ENCODE measurements around the gene ZFC3H1. TPM values are rescaled to one million over a fixed set of nuclear protein-coding genes. Genes with fewer than 3 reads are reported as not detected.

ZFC3H1 gene
- total RNA-seq, 2 experiments from 2014 or later = 31.1 to 66.8 TPM

DNA sequence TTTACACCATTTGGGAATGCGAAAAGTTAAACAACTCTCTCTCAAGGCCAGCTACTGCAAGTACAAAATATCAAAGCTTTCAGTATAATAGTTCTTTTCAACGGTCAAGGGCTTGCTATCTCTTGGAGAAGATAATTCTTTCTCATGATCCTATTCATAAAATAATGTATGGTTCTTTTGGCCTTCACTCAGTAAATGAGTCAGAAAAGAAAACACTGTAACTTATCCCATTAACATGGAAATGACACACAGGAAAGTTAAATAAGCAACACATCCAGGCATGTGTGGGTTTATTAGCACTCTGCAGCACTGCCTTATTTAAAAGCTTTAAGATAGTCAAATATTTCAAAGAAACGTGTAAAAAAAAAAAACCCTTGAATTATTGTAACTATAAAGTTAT lies 36.9 kb downstream of the ZFC3H1 start:
- H3K4me3 ChIP-seq (ENCODE audit: low read depth, low read length, poor library complexity, severe bottlenecking) = no peak overlapping the region
- 0 out of 2 replicates have a peak, but pooled peaks cover 8% of the 10 kb centered on the region for H3K79me2 ChIP-seq (ENCODE audit: insufficient read depth, low read depth, low read length)
- no peak for TF ChIP-seq EZH2phosphoT487 (IDR thresholded peaks at IDR 0.05; ENCODE audit: borderline replicate concordance, low read depth, low read length)
- peaks cover 99% of the 10 kb centered on the region for H3K36me3 ChIP-seq (ENCODE audit: insufficient read depth, low read length)
- H4K20me1 ChIP-seq (ENCODE audit: insufficient read depth, low read length) = peaks cover 6% of the 10 kb centered on the region; the same call in 1 of the 2 replicates
- H3K27ac ChIP-seq (ENCODE audit: low read depth, low read length, poor library complexity, severe bottlenecking) = no peak overlapping the region
- H2AFZ ChIP-seq (ENCODE audit: low read length) = no peak overlapping the region
- DNase-seq (ENCODE audit: low spot score) = no peak
- intact Hi-C loops (cut with micrococcal nuclease; ENCODE audit: unreplicated experiment) = no loop called here
- no peaks in the 10 kb centered on the region for H3K9me2 ChIP-seq (ENCODE audit: insufficient read depth, low read length)
- POLR2A ChIA-PET = interaction anchor here (0.8 to 2.7 kb wide), 4 partner anchors 10 to 127 kb away, joined by 3 to 8 read pairs (median 3); no protein-coding TSS in a partner anchor
- BruUV-seq (replicated peaks) = no TSS peak
- CTCF ChIA-PET (ENCODE audit: unreplicated experiment) = no interaction called here
- no peak overlapping the region for H3K4me2 ChIP-seq (ENCODE audit: low read length)
- no peaks in the 10 kb centered on the region for H3K9me3 ChIP-seq (ENCODE audit: low read length)
- peaks cover 11% of the 10 kb centered on the region for H3K4me1 ChIP-seq (ENCODE audit: insufficient read depth, low read length, poor library complexity, severe bottlenecking)

DNA sequence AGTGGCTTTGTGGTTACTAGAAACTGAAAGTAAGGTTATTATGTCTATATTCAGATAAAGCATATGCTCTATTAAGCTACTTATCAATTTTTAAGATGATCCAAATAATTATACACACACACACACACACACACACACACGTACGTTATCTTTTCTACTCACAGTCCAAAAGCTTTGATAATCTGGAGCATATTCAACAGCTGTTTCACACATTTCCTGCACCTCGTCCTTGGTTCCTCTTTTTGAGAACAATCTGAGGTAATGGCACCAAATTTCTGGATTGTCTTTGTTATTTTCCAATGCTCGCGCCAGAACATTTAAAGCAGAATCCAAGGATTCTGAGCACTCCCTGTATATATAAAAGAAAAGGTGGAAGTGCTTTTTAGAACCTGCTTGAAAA lies 37.5 kb downstream of the ZFC3H1 start:
- intact Hi-C loops (cut with micrococcal nuclease; ENCODE audit: unreplicated experiment) = no loop called here
- peaks cover 99% of the 10 kb centered on the region for H3K36me3 ChIP-seq (ENCODE audit: insufficient read depth, low read length)
- CTCF ChIA-PET (ENCODE audit: unreplicated experiment) = interaction anchor here (0.6 kb wide), 2 partner anchors 39 to 315 kb away, joined by 3 to 5 read pairs; no protein-coding TSS in a partner anchor
- no peak overlapping the region for H2AFZ ChIP-seq (ENCODE audit: low read length)
- POLR2A ChIA-PET = interaction anchor here (0.6 to 1.3 kb wide), 6 partner anchors 11 to 120 kb away, joined by 3 to 4 read pairs (median 4); no protein-coding TSS in a partner anchor
- H3K4me2 ChIP-seq (ENCODE audit: low read length) = no peak overlapping the region
- TF ChIP-seq EZH2phosphoT487 (IDR thresholded peaks at IDR 0.05; ENCODE audit: borderline replicate concordance, low read depth, low read length) = no peak
- no peak for TF ChIP-seq CTCF (conservative IDR thresholded peaks at IDR 0.05; ENCODE audit: low read length)
- peak; percentile 53 for DNase-seq (ENCODE audit: low spot score)
- H3K4me1 ChIP-seq (ENCODE audit: insufficient read depth, low read length, poor library complexity, severe bottlenecking) = peaks cover 11% of the 10 kb centered on the region
- H3K79me2 ChIP-seq (ENCODE audit: insufficient read depth, low read depth, low read length) = 0 out of 2 replicates have a peak, but pooled peaks cover 8% of the 10 kb centered on the region
- BruUV-seq (replicated peaks) = no TSS peak
- no peaks in the 10 kb centered on the region for H3K9me2 ChIP-seq (ENCODE audit: insufficient read depth, low read length)
- no peak overlapping the region for H3K4me3 ChIP-seq (ENCODE audit: low read depth, low read length, poor library complexity, severe bottlenecking)
- no peaks in the 10 kb centered on the region for H3K9me3 ChIP-seq (ENCODE audit: low read length)
- no peak overlapping the region for H3K27ac ChIP-seq (ENCODE audit: low read depth, low read length, poor library complexity, severe bottlenecking)
- peaks cover 6% of the 10 kb centered on the region; the same call in 1 of the 2 replicates for H4K20me1 ChIP-seq (ENCODE audit: insufficient read depth, low read length)

GRCh38 chr12:71625476-71625875 lies 38.2 kb downstream of the ZFC3H1 start:
- BruUV-seq (replicated peaks) = no TSS peak
- H4K20me1 ChIP-seq (ENCODE audit: insufficient read depth, low read length) = peaks cover 6% of the 10 kb centered on the region; the same call in 1 of the 2 replicates
- CTCF ChIA-PET (ENCODE audit: unreplicated experiment) = interaction anchor here (0.6 kb wide), 2 partner anchors 38 to 315 kb away, joined by 3 to 5 read pairs; no protein-coding TSS in a partner anchor
- no peaks in the 10 kb centered on the region for H3K9me3 ChIP-seq (ENCODE audit: low read length)
- DNase-seq (ENCODE audit: low spot score) = no peak
- TF ChIP-seq EZH2phosphoT487 (IDR thresholded peaks at IDR 0.05; ENCODE audit: borderline replicate concordance, low read depth, low read length) (no peak), CTCF (conservative IDR thresholded peaks at IDR 0.05; ENCODE audit: low read length) (no peak)
- H3K4me3 ChIP-seq (ENCODE audit: low read depth, low read length, poor library complexity, severe bottlenecking) = no peak overlapping the region
- no peaks in the 10 kb centered on the region for H3K9me2 ChIP-seq (ENCODE audit: insufficient read depth, low read length)
- POLR2A ChIA-PET = interaction anchor here (0.6 to 1.3 kb wide), 6 partner anchors 11 to 121 kb away, joined by 3 to 4 read pairs (median 4); no protein-coding TSS in a partner anchor
- H3K27ac ChIP-seq (ENCODE audit: low read depth, low read length, poor library complexity, severe bottlenecking) = no peak overlapping the region
- peaks cover 11% of the 10 kb centered on the region for H3K4me1 ChIP-seq (ENCODE audit: insufficient read depth, low read length, poor library complexity, severe bottlenecking)
- intact Hi-C loops (cut with micrococcal nuclease; ENCODE audit: unreplicated experiment) = no loop called here
- no peak overlapping the region for H3K4me2 ChIP-seq (ENCODE audit: low read length)
- no peak overlapping the region for H2AFZ ChIP-seq (ENCODE audit: low read length)
- peaks cover 99% of the 10 kb centered on the region for H3K36me3 ChIP-seq (ENCODE audit: insufficient read depth, low read length)
- H3K79me2 ChIP-seq (ENCODE audit: insufficient read depth, low read depth, low read length) = 0 out of 2 replicates have a peak, but pooled peaks cover 8% of the 10 kb centered on the region

Data from OCI-LY7 (cell line).